Karpas-422 (cell line): ENCODE measurements around the gene RANGAP1. TPM values are rescaled to one million over a fixed set of nuclear protein-coding genes. Genes with fewer than 3 reads are reported as not detected.

ENCODE experiments used
- DNase-seq: peaks from one replicate; pipeline ENCODE4 v3.0.0-alpha.2; 2015
- H2AFZ ChIP-seq: fragments of 200-600 bp; sonication (generic); 2 replicates; pipeline ENCODE4 v1.6.1; 2014; ENCODE audit warnings: antibody characterized with exemption, low read length, mixed read lengths
- H3K27ac ChIP-seq: fragments of 200-600 bp; sonication (generic); 2 replicates; pipeline ENCODE4 v1.5.1; 2014; ENCODE audit warnings: mild to moderate bottlenecking, low read length, moderate library complexity
- H3K27me3 ChIP-seq: fragments of 200-600 bp; sonication (generic); 2 replicates; pipeline ENCODE4 v1.6.1; 2014; ENCODE audit warnings: low read length, mixed read lengths
- H3K36me3 ChIP-seq: fragments of 200-600 bp; sonication (generic); 2 replicates; pipeline ENCODE4 v1.6.1; 2014; ENCODE audit warnings: low read length, mixed read lengths; ENCODE audit not compliant: insufficient read depth
- H3K4me1 ChIP-seq: fragments of 200-600 bp; sonication (generic); 2 replicates; pipeline ENCODE4 v1.6.1; 2014; ENCODE audit warnings: mild to moderate bottlenecking, low read length, mixed read lengths
- H3K4me2 ChIP-seq: fragments of 200-600 bp; sonication (generic); 2 replicates; pipeline ENCODE4 v1.6.1; 2014; ENCODE audit warnings: low read length, low read depth, mild to moderate bottlenecking; ENCODE audit not compliant: poor library complexity, severe bottlenecking
- H3K4me3 ChIP-seq: fragments of 200-600 bp; sonication (generic); 2 replicates; pipeline ENCODE4 v1.5.1; 2014; ENCODE audit warnings: mild to moderate bottlenecking, antibody characterized with exemption, low read length, mixed read lengths
- H3K79me2 ChIP-seq: fragments of 200-600 bp; sonication (generic); 2 replicates; pipeline ENCODE4 v1.6.1; 2014; ENCODE audit warnings: mild to moderate bottlenecking, low read length, mixed read lengths
- H3K9ac ChIP-seq: fragments of 200-600 bp; sonication (generic); 2 replicates; pipeline ENCODE4 v1.6.0; 2014; ENCODE audit warnings: low read length
- H3K9me2 ChIP-seq: fragments of 200-600 bp; sonication (generic), shearing (Covaris generic); replicated peaks from 2 replicates; pipeline ENCODE4 v1.6.0; 2014; ENCODE audit warnings: mild to moderate bottlenecking, low read length, moderate library complexity; ENCODE audit not compliant: insufficient read depth
- H3K9me3 ChIP-seq: fragments of 300-700, 200-600 bp; sonication (generic); 2 replicates; pipeline ENCODE4 v1.6.1; 2014; ENCODE audit warnings: low read length, mixed read lengths
- H4K20me1 ChIP-seq: fragments of 200-600 bp; sonication (generic); 2 replicates; pipeline ENCODE4 v1.6.1; 2014; ENCODE audit warnings: mild to moderate bottlenecking, antibody characterized with exemption, low read length, low read depth; ENCODE audit not compliant: insufficient read depth
- total RNA-seq: library from RNA; depleted of rRNA; stranded (reverse); fragments of >200 nt; shearing (Covaris generic); gene quantifications from 2 replicates; pipeline ENCODE4 v1.2.3, GENCODE V29; 2014; ENCODE audit warnings: low replicate concordance

RANGAP1 gene
- total RNA-seq, 1 experiment from 2014 or later: 26.3 TPM

- H4K20me1 ChIP-seq: peaks cover 3% of the 10 kb centered on the region; the same call in 1 of the 2 replicates
- no peak overlapping the region for H3K27ac ChIP-seq
- H3K4me1 ChIP-seq: peaks cover 17% of the 10 kb centered on the region
- no peak overlapping the region for H3K9ac ChIP-seq
- no peaks in the 10 kb centered on the region for H3K9me3 ChIP-seq
- H3K4me2 ChIP-seq: no peak overlapping the region
- H3K9me2 ChIP-seq: no peaks in the 10 kb centered on the region
- no peaks in the 10 kb centered on the region for H3K79me2 ChIP-seq
- H2AFZ ChIP-seq: no peak overlapping the region
- H3K36me3 ChIP-seq: no peaks in the 10 kb centered on the region
- H3K27me3 ChIP-seq: no peaks in the 10 kb centered on the region
- no peak overlapping the region for H3K4me3 ChIP-seq
- DNase-seq: peak; percentile 53
Observed at GRCh38 chr22:41239443-41240128, 46.4 kb downstream of the RANGAP1 start.

DNA sequence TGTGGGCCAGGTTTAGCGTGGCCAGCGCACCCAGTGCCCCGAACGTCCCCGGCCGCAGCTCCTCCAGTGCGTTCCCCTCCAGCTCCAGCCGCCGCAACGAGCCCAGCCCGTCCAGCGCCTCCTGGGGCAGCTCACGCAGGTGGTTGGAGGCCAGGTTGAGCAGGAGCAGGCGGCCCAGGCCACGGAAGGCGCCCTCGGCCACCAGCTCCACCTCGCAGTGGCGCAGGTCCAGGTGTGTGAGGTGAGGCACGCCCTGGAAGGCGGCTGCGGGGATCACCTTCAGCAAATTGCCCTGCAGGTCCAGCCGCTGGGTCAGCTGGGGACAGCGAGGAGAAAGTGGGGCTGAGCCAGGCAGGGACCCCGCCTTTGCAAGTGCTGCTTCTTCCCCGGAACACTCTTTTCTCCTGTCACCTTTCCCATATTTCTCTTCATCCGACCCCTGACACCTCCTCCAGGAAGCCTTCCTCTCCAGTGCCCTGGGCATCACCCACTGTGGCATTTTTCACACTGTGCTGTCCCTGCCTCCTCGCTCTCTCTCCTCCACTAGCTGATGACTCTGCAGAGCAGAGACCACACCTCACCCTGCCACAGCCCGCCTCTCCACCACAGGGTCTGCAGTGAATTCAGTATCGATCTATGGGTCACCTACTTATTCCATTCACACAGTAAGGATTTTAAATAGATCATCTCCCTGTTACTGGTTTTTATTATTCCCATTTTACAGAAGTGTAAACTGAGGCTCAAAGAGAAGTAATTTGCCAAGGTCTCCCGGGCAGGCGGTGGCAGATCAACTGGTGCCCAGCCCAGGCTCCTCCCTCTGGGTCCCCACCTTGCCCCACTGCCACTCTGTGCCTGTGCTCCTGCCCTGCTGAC is 47.2 kb downstream of the RANGAP1 start:
- Histone ChIP-seq H3K9me3 (no peaks in the 10 kb centered on the region), H3K36me3 (no peaks in the 10 kb centered on the region), H3K4me2 (no peak overlapping the region), H3K4me1 (peaks cover 17% of the 10 kb centered on the region), H3K9me2 (no peaks in the 10 kb centered on the region), H3K27ac (no peak overlapping the region), H3K79me2 (no peaks in the 10 kb centered on the region), H3K9ac (no peak overlapping the region), H3K27me3 (no peaks in the 10 kb centered on the region), H2AFZ (no peak overlapping the region), H4K20me1 (peaks cover 3% of the 10 kb centered on the region; the same call in 1 of the 2 replicates), H3K4me3 (no peak overlapping the region)
- DNase-seq: no peak

- DNase-seq: peak; percentile 95
- Histone ChIP-seq H4K20me1 (peaks cover 3% of the 10 kb centered on the region; the same call in 1 of the 2 replicates), H2AFZ (no peak overlapping the region), H3K79me2 (no peaks in the 10 kb centered on the region), H3K27ac (no peak overlapping the region), H3K36me3 (no peaks in the 10 kb centered on the region), H3K9me2 (no peaks in the 10 kb centered on the region), H3K27me3 (no peaks in the 10 kb centered on the region), H3K9ac (peak overlapping the region; percentile 62), H3K9me3 (no peaks in the 10 kb centered on the region), H3K4me2 (peak overlapping the region; percentile 75), H3K4me3 (peak overlapping the region; percentile 61; the same call in 1 of the 2 replicates), H3K4me1 (peaks cover 17% of the 10 kb centered on the region)
Observed at GRCh38 chr22:41237707-41238569, 48.0 kb downstream of the RANGAP1 start.

GRCh38 chr22:41237036-41237706 is 48.8 kb downstream of the RANGAP1 start:
- Histone ChIP-seq H3K9me3 (no peaks in the 10 kb centered on the region), H2AFZ (0 out of 2 replicates have a peak overlapping the region, but pooled peaks have one; percentile 53), H4K20me1 (peaks cover 3% of the 10 kb centered on the region; the same call in 1 of the 2 replicates), H3K79me2 (no peaks in the 10 kb centered on the region), H3K4me2 (peak overlapping the region; percentile 75), H3K27me3 (no peaks in the 10 kb centered on the region), H3K9me2 (no peaks in the 10 kb centered on the region), H3K9ac (peak overlapping the region; percentile 51; the same call in 1 of the 2 replicates), H3K36me3 (no peaks in the 10 kb centered on the region), H3K27ac (no peak overlapping the region), H3K4me3 (peak overlapping the region; percentile 61), H3K4me1 (peaks cover 17% of the 10 kb centered on the region)
- DNase-seq: no peak

DNA sequence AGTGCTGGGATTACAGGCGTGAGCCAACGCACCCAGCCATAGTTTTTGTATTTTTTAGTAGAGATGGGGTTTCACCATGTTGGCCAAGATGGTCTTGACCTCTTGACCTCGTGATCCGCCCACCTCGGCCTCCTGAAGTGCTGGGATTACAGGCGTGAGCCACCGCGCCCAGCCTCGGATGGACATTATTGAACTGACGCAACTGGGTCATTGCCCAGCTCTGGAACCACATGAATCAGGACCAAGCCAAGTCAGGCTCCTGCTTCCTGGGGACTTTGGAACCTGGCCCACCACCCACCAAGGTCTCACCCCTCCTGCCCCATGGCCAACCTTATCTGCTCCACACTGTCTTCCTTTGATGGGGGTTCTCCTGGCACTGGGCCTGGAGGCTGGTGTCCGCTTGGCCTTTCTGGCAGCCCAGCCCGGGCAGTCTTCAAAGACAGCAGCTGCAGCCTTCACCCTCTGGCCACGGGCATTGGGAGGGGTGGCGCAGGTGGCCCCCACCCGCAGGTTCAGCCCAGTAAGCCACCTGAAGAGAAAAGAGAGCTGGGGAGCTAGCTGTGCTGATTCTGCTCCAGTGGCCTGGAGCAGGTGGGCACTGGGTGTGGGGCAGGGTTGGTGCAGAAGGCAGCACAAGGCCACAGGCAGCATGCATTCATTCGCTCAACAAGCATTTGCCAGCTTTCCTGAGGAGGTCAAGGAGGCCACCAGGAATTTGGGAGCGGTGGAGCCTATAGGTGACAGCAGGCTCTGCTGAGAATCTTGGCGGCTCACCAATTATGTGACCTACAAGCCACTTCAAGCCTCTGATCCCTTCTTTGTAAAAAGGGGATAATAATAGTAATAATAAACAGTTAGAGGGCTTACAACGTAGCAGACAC is 50.9 kb downstream of the RANGAP1 start:
- Histone ChIP-seq H3K27me3 (no peaks in the 10 kb centered on the region), H3K9me2 (no peaks in the 10 kb centered on the region), H2AFZ (no peak overlapping the region), H3K4me3 (no peak overlapping the region), H3K36me3 (no peaks in the 10 kb centered on the region), H3K4me1 (peaks cover 16% of the 10 kb centered on the region), H4K20me1 (no peaks in the 10 kb centered on the region; the same call in 1 of the 2 replicates), H3K79me2 (no peaks in the 10 kb centered on the region), H3K4me2 (no peak overlapping the region), H3K9me3 (no peaks in the 10 kb centered on the region), H3K9ac (no peak overlapping the region), H3K27ac (no peak overlapping the region)
- no peak for DNase-seq

DNA sequence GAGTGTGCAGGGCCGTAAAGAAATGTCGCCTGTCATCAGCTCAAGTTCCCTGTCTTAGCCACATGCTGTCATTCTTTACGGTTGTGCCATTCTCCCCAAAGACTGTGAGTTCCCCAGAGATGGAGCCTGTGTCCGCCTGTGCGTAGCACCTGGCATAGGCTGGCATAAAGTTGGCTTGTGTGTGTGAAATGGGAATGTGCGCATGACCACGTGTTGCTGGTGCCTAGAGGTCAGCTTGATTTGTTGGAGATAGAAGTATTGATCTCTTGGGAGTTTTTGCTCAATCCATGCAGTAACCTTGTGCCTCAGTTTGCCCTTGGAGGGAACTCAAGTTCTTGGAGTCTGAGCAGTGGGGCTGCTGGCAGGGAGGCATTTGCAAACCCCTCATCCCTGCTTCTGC is 54.6 kb downstream of the RANGAP1 start:
- no peaks in the 10 kb centered on the region; the same call in none of the 2 replicates for H3K36me3 ChIP-seq
- no peak overlapping the region for H3K4me3 ChIP-seq
- no peak for DNase-seq
- H3K9me2 ChIP-seq: no peaks in the 10 kb centered on the region
- H4K20me1 ChIP-seq: no peaks in the 10 kb centered on the region
- no peaks in the 10 kb centered on the region for H3K9me3 ChIP-seq
- no peak overlapping the region for H3K4me2 ChIP-seq
- H3K27ac ChIP-seq: no peak overlapping the region
- no peak overlapping the region for H2AFZ ChIP-seq
- H3K27me3 ChIP-seq: no peaks in the 10 kb centered on the region
- no peak overlapping the region for H3K9ac ChIP-seq
- H3K79me2 ChIP-seq: no peaks in the 10 kb centered on the region
- H3K4me1 ChIP-seq: no peaks in the 10 kb centered on the region

GRCh38 chr22:41230401-41230785 is 55.6 kb downstream of the RANGAP1 start:
- Histone ChIP-seq H3K79me2 (no peaks in the 10 kb centered on the region), H3K4me3 (no peak overlapping the region), H3K9me3 (no peaks in the 10 kb centered on the region), H3K9me2 (no peaks in the 10 kb centered on the region), H3K36me3 (no peaks in the 10 kb centered on the region; the same call in none of the 2 replicates), H3K4me2 (no peak overlapping the region), H3K27ac (no peak overlapping the region), H3K4me1 (no peaks in the 10 kb centered on the region), H2AFZ (no peak overlapping the region), H3K9ac (no peak overlapping the region), H4K20me1 (no peaks in the 10 kb centered on the region), H3K27me3 (no peaks in the 10 kb centered on the region)
- DNase-seq: no peak
